Activated CD4-positive, alpha-beta T cell treated with anti-CD3 and anti-CD28 coated beads, Interleukin-2, amount 10 ng/mL, durations not matched to agents 7 days and 5 days (primary cell): ENCODE measurements around the gene FGFR3. TPM values are rescaled to one million over a fixed set of nuclear protein-coding genes. Genes with fewer than 3 reads are reported as not detected.

ENCODE experiments used
- CTCF ChIA-PET: fragments of 350-600 bp; sonication (Branson Sonifier 250); formaldehyde crosslinking; loops from one replicate; lab custom pipeline; 2021; ENCODE audit warnings: antibody characterized with exemption; lab: Charles Lee
- POLR2A ChIA-PET: fragments of 350-600 bp; sonication (Branson Sonifier 250); formaldehyde crosslinking; loops from one replicate; lab custom pipeline; 2021; ENCODE audit warnings: antibody characterized with exemption; lab: Charles Lee
- DNase-seq: peaks from one replicate; pipeline ENCODE4 v3.0.0-alpha.2; 2020
- H3K27ac Mint-ChIP-seq: one replicate; pipeline ENCODE4 v1.8.0; 2021; ENCODE audit warnings: mild to moderate bottlenecking, moderate library complexity, mixed read lengths
- H3K27me3 Mint-ChIP-seq: one replicate; pipeline ENCODE4 v1.8.0; 2021; ENCODE audit warnings: mixed read lengths
- H3K36me3 Mint-ChIP-seq: one replicate; pipeline ENCODE4 v1.8.0; 2021; ENCODE audit warnings: low read depth, mixed read lengths
- H3K4me1 Mint-ChIP-seq: one replicate; pipeline ENCODE4 v1.8.0; 2021; ENCODE audit warnings: mixed read lengths
- H3K4me3 Mint-ChIP-seq: one replicate; pipeline ENCODE4 v1.8.0; 2021; ENCODE audit warnings: mild to moderate bottlenecking, moderate library complexity, mixed read lengths
- H3K9me3 Mint-ChIP-seq: one replicate; pipeline ENCODE4 v1.8.0; 2021; ENCODE audit warnings: mixed read lengths
- total RNA-seq, 2 experiments: library from RNA; stranded (reverse); gene quantifications; one replicate each; pipeline ENCODE4 v1.2.3, GENCODE V29; 2021

Gene FGFR3
- total RNA-seq, 2 experiments from 2014 or later, result 0.25 to 0.27 TPM

GRCh38 chr4:1804638-1805492, 11.8 kb downstream of the FGFR3 start:
- POLR2A ChIA-PET, result no interaction called here
- Mint-ChIP-seq H3K4me1 (no peaks in the 10 kb centered on the region), H3K9me3 (no peaks in the 10 kb centered on the region), H3K27me3 (no peaks in the 10 kb centered on the region), H3K4me3 (no peak overlapping the region), H3K36me3 (no peaks in the 10 kb centered on the region), H3K27ac (no peak overlapping the region)
- DNase-seq, result no peak
- CTCF ChIA-PET, result interaction anchor here (1.4 kb wide), 1 partner anchor 57 kb away, joined by 6 read pairs; no protein-coding TSS in a partner anchor

DNA sequence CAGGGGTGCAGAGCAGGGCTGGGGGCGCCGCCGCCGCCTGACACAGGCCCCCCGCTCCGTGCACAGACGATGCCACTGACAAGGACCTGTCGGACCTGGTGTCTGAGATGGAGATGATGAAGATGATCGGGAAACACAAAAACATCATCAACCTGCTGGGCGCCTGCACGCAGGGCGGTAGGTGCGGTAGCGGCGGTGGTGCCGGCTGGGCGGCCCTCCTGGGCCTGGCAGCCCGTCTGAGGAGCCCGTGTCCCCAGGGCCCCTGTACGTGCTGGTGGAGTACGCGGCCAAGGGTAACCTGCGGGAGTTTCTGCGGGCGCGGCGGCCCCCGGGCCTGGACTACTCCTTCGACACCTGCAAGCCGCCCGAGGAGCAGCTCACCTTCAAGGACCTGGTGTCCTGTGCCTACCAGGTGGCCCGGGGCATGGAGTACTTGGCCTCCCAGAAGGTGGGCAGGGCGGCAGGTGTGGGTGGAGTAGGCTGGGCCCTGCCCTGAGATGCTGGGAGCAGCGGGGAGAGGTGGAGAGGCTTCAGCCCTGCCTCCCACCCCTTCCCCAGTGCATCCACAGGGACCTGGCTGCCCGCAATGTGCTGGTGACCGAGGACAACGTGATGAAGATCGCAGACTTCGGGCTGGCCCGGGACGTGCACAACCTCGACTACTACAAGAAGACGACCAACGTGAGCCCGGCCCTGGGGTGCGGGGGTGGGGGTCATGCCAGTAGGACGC, 12.6 kb downstream of the FGFR3 start:
- no peaks in the 10 kb centered on the region for H3K36me3 Mint-ChIP-seq
- H3K27ac Mint-ChIP-seq, result no peak overlapping the region
- no peaks in the 10 kb centered on the region for H3K4me1 Mint-ChIP-seq
- no peaks in the 10 kb centered on the region for H3K9me3 Mint-ChIP-seq
- POLR2A ChIA-PET, result no interaction called here
- H3K4me3 Mint-ChIP-seq, result no peak overlapping the region
- no peak for DNase-seq
- no peaks in the 10 kb centered on the region for H3K27me3 Mint-ChIP-seq
- CTCF ChIA-PET, result interaction anchor here (1.4 to 1.6 kb wide), 2 partner anchors 11 to 58 kb away, joined by 3 to 6 read pairs; no protein-coding TSS in a partner anchor

DNA sequence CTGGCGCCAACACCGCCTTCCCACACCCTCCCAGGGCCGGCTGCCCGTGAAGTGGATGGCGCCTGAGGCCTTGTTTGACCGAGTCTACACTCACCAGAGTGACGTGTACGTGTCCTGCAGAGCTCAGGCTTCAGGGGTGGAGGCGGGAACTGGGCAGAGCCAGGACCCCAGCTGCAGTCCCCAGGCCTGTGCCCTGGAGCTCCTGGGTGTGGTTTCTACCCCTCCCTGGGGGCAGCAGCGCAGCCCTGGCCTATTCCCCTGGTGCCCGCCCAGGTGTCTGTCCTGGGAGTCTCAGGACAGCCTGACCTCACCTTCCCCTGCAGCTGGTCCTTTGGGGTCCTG, 13.1 kb downstream of the FGFR3 start:
- H3K27ac Mint-ChIP-seq, result no peak overlapping the region
- H3K9me3 Mint-ChIP-seq, result no peaks in the 10 kb centered on the region
- no peaks in the 10 kb centered on the region for H3K4me1 Mint-ChIP-seq
- no peak overlapping the region for H3K4me3 Mint-ChIP-seq
- POLR2A ChIA-PET, result no interaction called here
- CTCF ChIA-PET, result interaction anchor here (1.4 to 1.6 kb wide), 2 partner anchors 12 to 59 kb away, joined by 3 to 6 read pairs; no protein-coding TSS in a partner anchor
- H3K36me3 Mint-ChIP-seq, result no peaks in the 10 kb centered on the region
- DNase-seq, result no peak
- no peaks in the 10 kb centered on the region for H3K27me3 Mint-ChIP-seq

DNA sequence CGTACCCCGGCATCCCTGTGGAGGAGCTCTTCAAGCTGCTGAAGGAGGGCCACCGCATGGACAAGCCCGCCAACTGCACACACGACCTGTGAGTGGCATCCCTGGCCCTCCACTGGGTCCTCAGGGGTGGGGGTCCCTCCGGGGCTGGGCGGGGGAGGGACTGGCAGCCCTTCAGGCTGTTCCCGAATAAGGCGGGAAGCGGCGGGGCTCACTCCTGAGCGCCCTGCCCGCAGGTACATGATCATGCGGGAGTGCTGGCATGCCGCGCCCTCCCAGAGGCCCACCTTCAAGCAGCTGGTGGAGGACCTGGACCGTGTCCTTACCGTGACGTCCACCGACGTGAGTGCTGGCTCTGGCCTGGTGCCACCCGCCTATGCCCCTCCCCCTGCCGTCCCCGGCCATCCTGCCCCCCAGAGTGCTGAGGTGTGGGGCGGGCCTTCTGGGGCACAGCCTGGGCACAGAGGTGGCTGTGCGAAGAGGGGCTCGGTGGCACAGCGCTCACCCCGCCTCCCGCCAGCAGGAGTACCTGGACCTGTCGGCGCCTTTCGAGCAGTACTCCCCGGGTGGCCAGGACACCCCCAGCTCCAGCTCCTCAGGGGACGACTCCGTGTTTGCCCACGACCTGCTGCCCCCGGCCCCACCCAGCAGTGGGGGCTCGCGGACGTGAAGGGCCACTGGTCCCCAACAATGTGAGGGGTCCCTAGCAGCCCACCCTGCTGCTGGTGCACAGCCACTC, 13.7 kb downstream of the FGFR3 start:
- CTCF ChIA-PET, result interaction anchor here (1.4 to 1.6 kb wide), 2 partner anchors 12 to 59 kb away, joined by 3 to 6 read pairs; no protein-coding TSS in a partner anchor

DNA sequence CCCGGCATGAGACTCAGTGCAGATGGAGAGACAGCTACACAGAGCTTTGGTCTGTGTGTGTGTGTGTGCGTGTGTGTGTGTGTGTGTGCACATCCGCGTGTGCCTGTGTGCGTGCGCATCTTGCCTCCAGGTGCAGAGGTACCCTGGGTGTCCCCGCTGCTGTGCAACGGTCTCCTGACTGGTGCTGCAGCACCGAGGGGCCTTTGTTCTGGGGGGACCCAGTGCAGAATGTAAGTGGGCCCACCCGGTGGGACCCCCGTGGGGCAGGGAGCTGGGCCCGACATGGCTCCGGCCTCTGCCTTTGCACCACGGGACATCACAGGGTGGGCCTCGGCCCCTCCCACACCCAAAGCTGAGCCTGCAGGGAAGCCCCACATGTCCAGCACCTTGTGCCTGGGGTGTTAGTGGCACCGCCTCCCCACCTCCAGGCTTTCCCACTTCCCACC, 14.3 kb downstream of the FGFR3 start:
- Mint-ChIP-seq H3K4me1 (no peaks in the 10 kb centered on the region), H3K36me3 (no peaks in the 10 kb centered on the region), H3K27me3 (no peaks in the 10 kb centered on the region), H3K27ac (no peak overlapping the region), H3K9me3 (no peaks in the 10 kb centered on the region), H3K4me3 (no peak overlapping the region)
- ChIA-PET POLR2A (no interaction called here), CTCF (interaction anchor here (1.3 to 1.6 kb wide), 2 partner anchors 13 to 59 kb away, joined by 3 to 5 read pairs; no protein-coding TSS in a partner anchor)
- DNase-seq, result no peak

More for the DNA sequence above, 13.7 kb downstream of the FGFR3 start:
- POLR2A ChIA-PET, result no interaction called here
- H3K4me3 Mint-ChIP-seq, result no peak overlapping the region
- DNase-seq, result no peak
- no peaks in the 10 kb centered on the region for H3K4me1 Mint-ChIP-seq
- no peaks in the 10 kb centered on the region for H3K36me3 Mint-ChIP-seq
- no peaks in the 10 kb centered on the region for H3K9me3 Mint-ChIP-seq
- H3K27ac Mint-ChIP-seq, result no peak overlapping the region
- no peaks in the 10 kb centered on the region for H3K27me3 Mint-ChIP-seq

- Mint-ChIP-seq H3K9me3 (no peaks in the 10 kb centered on the region), H3K4me3 (no peak overlapping the region), H3K36me3 (peaks cover under 1% of the 10 kb centered on the region), H3K27me3 (no peaks in the 10 kb centered on the region), H3K27ac (no peak overlapping the region), H3K4me1 (no peaks in the 10 kb centered on the region)
- POLR2A ChIA-PET, result no interaction called here
- CTCF ChIA-PET, result interaction anchor here (0.9 to 1.8 kb wide), 4 partner anchors 10 to 60 kb away, joined by 3 to 5 read pairs (median 3); no protein-coding TSS in a partner anchor
- no peak for DNase-seq
These were observed 15.3 kb downstream of the FGFR3 start for GRCh38 chr4:1808396-1808795.

GRCh38 chr4:1808851-1809753, 16.0 kb downstream of the FGFR3 start:
- no peak for DNase-seq
- H3K27ac Mint-ChIP-seq, result no peak overlapping the region
- H3K36me3 Mint-ChIP-seq, result peaks cover 2% of the 10 kb centered on the region
- no peaks in the 10 kb centered on the region for H3K4me1 Mint-ChIP-seq
- POLR2A ChIA-PET, result no interaction called here
- H3K27me3 Mint-ChIP-seq, result no peaks in the 10 kb centered on the region
- H3K4me3 Mint-ChIP-seq, result no peak overlapping the region
- CTCF ChIA-PET, result interaction anchor here (0.5 to 2.3 kb wide), 6 partner anchors 13 to 108 kb away, joined by 3 to 9 read pairs (median 4); no protein-coding TSS in a partner anchor
- no peaks in the 10 kb centered on the region for H3K9me3 Mint-ChIP-seq

- ChIA-PET CTCF (interaction anchor here (0.5 to 2.3 kb wide), 11 partner anchors 10 to 117 kb away, joined by 3 to 9 read pairs (median 3); no protein-coding TSS in a partner anchor), POLR2A (no interaction called here)
- no peak overlapping the region for H3K27ac Mint-ChIP-seq
- H3K9me3 Mint-ChIP-seq, result no peaks in the 10 kb centered on the region
- peak; percentile 72 for DNase-seq
- peaks cover 2% of the 10 kb centered on the region for H3K36me3 Mint-ChIP-seq
- H3K4me3 Mint-ChIP-seq, result no peak overlapping the region
- H3K27me3 Mint-ChIP-seq, result no peaks in the 10 kb centered on the region
- no peaks in the 10 kb centered on the region for H3K4me1 Mint-ChIP-seq
These were observed 16.8 kb downstream of the FGFR3 start for GRCh38 chr4:1809754-1810502.

DNA sequence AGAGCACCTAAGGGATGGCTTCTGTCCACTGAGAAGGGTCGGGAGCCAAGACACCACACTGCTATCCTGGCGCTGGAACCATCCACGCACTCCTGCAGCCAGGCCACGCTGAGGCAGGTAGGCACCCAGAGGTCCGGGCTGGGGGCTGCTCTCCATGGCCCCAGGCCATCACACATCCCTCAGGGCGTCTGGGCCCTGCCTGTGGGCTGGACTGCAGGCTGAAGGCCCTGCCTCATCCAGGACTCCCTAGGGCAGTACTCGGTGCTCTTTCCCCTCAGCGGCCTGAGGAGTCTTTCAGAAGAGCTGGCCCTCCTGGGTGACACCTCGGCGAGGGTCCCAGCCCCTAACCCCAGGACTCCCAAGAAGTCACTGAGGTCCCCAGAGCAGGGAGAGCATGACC, 17.7 kb downstream of the FGFR3 start:
- Mint-ChIP-seq H3K27me3 (no peaks in the 10 kb centered on the region), H3K4me1 (no peaks in the 10 kb centered on the region), H3K4me3 (no peak overlapping the region), H3K36me3 (peaks cover 2% of the 10 kb centered on the region), H3K27ac (no peak overlapping the region), H3K9me3 (no peaks in the 10 kb centered on the region)
- ChIA-PET CTCF (interaction anchor here (0.6 to 2.3 kb wide), 9 partner anchors 10 to 118 kb away, joined by 3 to 9 read pairs (median 3); no protein-coding TSS in a partner anchor), POLR2A (no interaction called here)
- no peak for DNase-seq

GRCh38 chr4:1812720-1813119, 19.6 kb downstream of the FGFR3 start:
- Mint-ChIP-seq H3K27me3 (no peaks in the 10 kb centered on the region), H3K4me1 (no peaks in the 10 kb centered on the region), H3K4me3 (no peak overlapping the region), H3K27ac (no peak overlapping the region), H3K36me3 (peaks cover 9% of the 10 kb centered on the region), H3K9me3 (no peaks in the 10 kb centered on the region)
- ChIA-PET CTCF (interaction anchor here (1.2 to 1.7 kb wide), 2 partner anchors 61 to 64 kb away, joined by 3 to 5 read pairs; no protein-coding TSS in a partner anchor), POLR2A (interaction anchor here (0.7 kb wide), 1 partner anchor 97 kb away, joined by 4 read pairs; no protein-coding TSS in a partner anchor)
- no peak for DNase-seq

- POLR2A ChIA-PET, result no interaction called here
- no peaks in the 10 kb centered on the region for H3K9me3 Mint-ChIP-seq
- CTCF ChIA-PET, result interaction anchor here (1.2 to 1.7 kb wide), 2 partner anchors 61 to 65 kb away, joined by 3 to 5 read pairs; no protein-coding TSS in a partner anchor
- no peak overlapping the region for H3K27ac Mint-ChIP-seq
- no peaks in the 10 kb centered on the region for H3K27me3 Mint-ChIP-seq
- peaks cover 9% of the 10 kb centered on the region for H3K36me3 Mint-ChIP-seq
- no peaks in the 10 kb centered on the region for H3K4me1 Mint-ChIP-seq
- no peak for DNase-seq
- no peak overlapping the region for H3K4me3 Mint-ChIP-seq
These were observed 20.1 kb downstream of the FGFR3 start for GRCh38 chr4:1813231-1813630.
